ENCODE measurements around the gene LSAMP.

The LSAMP gene

GRCh38 chr3:116253511-116253910 lies 191.8 kb downstream of the LSAMP start:
- H3K9ac ChIP-seq (ENCODE audit: low read depth, low read length, poor library complexity, severe bottlenecking): no peak overlapping the region
- H4K20me1 ChIP-seq (ENCODE audit: insufficient read depth, low read length, poor library complexity, severe bottlenecking): no peaks in the 10 kb centered on the region
- no peaks in the 10 kb centered on the region for H3K36me3 ChIP-seq (ENCODE audit: insufficient read depth, low read length)
- no peak overlapping the region for H3K4me3 ChIP-seq (ENCODE audit: low read length, poor library complexity, severe bottlenecking)
- no peaks in the 10 kb centered on the region for H3K79me2 ChIP-seq (ENCODE audit: insufficient read depth, low read length)
- H3K9me2 ChIP-seq (replicated peaks; ENCODE audit: low read depth, low read length): no peaks in the 10 kb centered on the region
- no peak overlapping the region for H2AFZ ChIP-seq (ENCODE audit: low read length)
- no peak for TF ChIP-seq CTCF (conservative IDR thresholded peaks at IDR 0.05; ENCODE audit: low read length)
- no peaks in the 10 kb centered on the region for H3F3A ChIP-seq (ENCODE audit: low read depth)
- no peaks in the 10 kb centered on the region for H3K9me3 ChIP-seq (ENCODE audit: insufficient read depth, low read depth, low read length)
- no peaks in the 10 kb centered on the region for H3K4me1 ChIP-seq (ENCODE audit: insufficient read depth, low read length, poor library complexity, severe bottlenecking)
- no peaks in the 10 kb centered on the region for H3K27me3 ChIP-seq (ENCODE audit: insufficient read depth, low read length, poor library complexity, severe bottlenecking)
- H3K4me2 ChIP-seq (ENCODE audit: low read depth, low read length, poor library complexity, severe bottlenecking): no peak overlapping the region

GRCh38 chr3:116247605-116248004 lies 197.7 kb downstream of the LSAMP start:
- no peaks in the 10 kb centered on the region; the same call in 1 of the 2 replicates for H3K9me2 ChIP-seq (replicated peaks; ENCODE audit: low read depth, low read length)
- H3K36me3 ChIP-seq (ENCODE audit: insufficient read depth, low read length): no peaks in the 10 kb centered on the region
- H3F3A ChIP-seq (ENCODE audit: low read depth): no peaks in the 10 kb centered on the region
- H3K4me3 ChIP-seq (ENCODE audit: low read length, poor library complexity, severe bottlenecking): no peak overlapping the region
- no peaks in the 10 kb centered on the region for H3K79me2 ChIP-seq (ENCODE audit: insufficient read depth, low read length)
- H3K27me3 ChIP-seq (ENCODE audit: insufficient read depth, low read length, poor library complexity, severe bottlenecking): no peaks in the 10 kb centered on the region
- no peak overlapping the region for H2AFZ ChIP-seq (ENCODE audit: low read length)
- H3K9me3 ChIP-seq (ENCODE audit: insufficient read depth, low read depth, low read length): no peaks in the 10 kb centered on the region
- H3K4me1 ChIP-seq (ENCODE audit: insufficient read depth, low read length, poor library complexity, severe bottlenecking): no peaks in the 10 kb centered on the region
- no peak overlapping the region for H3K4me2 ChIP-seq (ENCODE audit: low read depth, low read length, poor library complexity, severe bottlenecking)
- no peak for TF ChIP-seq EZH2phosphoT487 (IDR thresholded peaks at IDR 0.05; ENCODE audit: borderline replicate concordance)
- no peak for TF ChIP-seq CTCF (conservative IDR thresholded peaks at IDR 0.05; ENCODE audit: low read length)
- no peaks in the 10 kb centered on the region for H4K20me1 ChIP-seq (ENCODE audit: insufficient read depth, low read length, poor library complexity, severe bottlenecking)
- no peak overlapping the region for H3K9ac ChIP-seq (ENCODE audit: low read depth, low read length, poor library complexity, severe bottlenecking)

GRCh38 chr3:116246406-116246980 lies 198.8 kb downstream of the LSAMP start:
- no peaks in the 10 kb centered on the region for H4K20me1 ChIP-seq (ENCODE audit: insufficient read depth, low read length, poor library complexity, severe bottlenecking)
- H3K79me2 ChIP-seq (ENCODE audit: insufficient read depth, low read length): no peaks in the 10 kb centered on the region
- no peaks in the 10 kb centered on the region; the same call in 1 of the 2 replicates for H3K9me2 ChIP-seq (replicated peaks; ENCODE audit: low read depth, low read length)
- H3K36me3 ChIP-seq (ENCODE audit: insufficient read depth, low read length): no peaks in the 10 kb centered on the region
- H3F3A ChIP-seq (ENCODE audit: low read depth): no peaks in the 10 kb centered on the region
- no peak overlapping the region for H3K4me3 ChIP-seq (ENCODE audit: low read length, poor library complexity, severe bottlenecking)
- H3K27me3 ChIP-seq (ENCODE audit: insufficient read depth, low read length, poor library complexity, severe bottlenecking): no peaks in the 10 kb centered on the region
- H3K4me2 ChIP-seq (ENCODE audit: low read depth, low read length, poor library complexity, severe bottlenecking): no peak overlapping the region
- H3K9ac ChIP-seq (ENCODE audit: low read depth, low read length, poor library complexity, severe bottlenecking): no peak overlapping the region
- H2AFZ ChIP-seq (ENCODE audit: low read length): no peak overlapping the region
- no peaks in the 10 kb centered on the region for H3K4me1 ChIP-seq (ENCODE audit: insufficient read depth, low read length, poor library complexity, severe bottlenecking)
- H3K9me3 ChIP-seq (ENCODE audit: insufficient read depth, low read depth, low read length): no peaks in the 10 kb centered on the region
- TF ChIP-seq EZH2phosphoT487 (IDR thresholded peaks at IDR 0.05; ENCODE audit: borderline replicate concordance): no peak
- no peak for TF ChIP-seq CTCF (conservative IDR thresholded peaks at IDR 0.05; ENCODE audit: low read length)
